Astrocyte (in vitro differentiated cells and primary cell): ENCODE data around the gene UBE2QL1. TPM values are rescaled to one million over a fixed set of nuclear protein-coding genes. Genes with fewer than 3 reads are reported as not detected.

Experiments
- DNase-seq: peaks from one replicate; pipeline ENCODE4 v3.0.0-alpha.2; 2010; ENCODE audit warnings: low read depth
- FAIRE-seq: peaks from 2 replicates; lab custom pipeline; 2011; peaks lifted over from hg19 to GRCh38; lab: Jason Lieb, UNC
- H2AFZ ChIP-seq: 2 replicates; pipeline ENCODE4 v1.6.0; 2012; ENCODE audit warnings: low read depth, low read length, inconsistent platforms
- H3K27ac ChIP-seq: 2 replicates; pipeline ENCODE4 v1.5.1; 2011; ENCODE audit warnings: low read depth, low read length, inconsistent platforms
- H3K27me3 ChIP-seq: 2 replicates; pipeline ENCODE4 v1.6.0; 2011; ENCODE audit warnings: low read length, inconsistent platforms; ENCODE audit not compliant: insufficient read depth
- H3K36me3 ChIP-seq: 2 replicates; pipeline ENCODE4 v1.5.1; 2011; ENCODE audit warnings: low read length, inconsistent platforms; ENCODE audit not compliant: insufficient read depth
- H3K4me1 ChIP-seq: 2 replicates; pipeline ENCODE4 v1.5.1; 2011; ENCODE audit warnings: low read length, inconsistent platforms; ENCODE audit not compliant: insufficient read depth
- H3K4me2 ChIP-seq: 2 replicates; pipeline ENCODE4 v1.6.0; 2012; ENCODE audit warnings: low read length, inconsistent platforms
- H3K4me3 ChIP-seq: 2 replicates; pipeline ENCODE4 v1.5.1; 2011; ENCODE audit warnings: low read depth, mild to moderate bottlenecking, low read length, inconsistent platforms; ENCODE audit not compliant: insufficient read depth
- H3K79me2 ChIP-seq: 2 replicates; pipeline ENCODE4 v1.6.0; 2012; ENCODE audit warnings: mild to moderate bottlenecking, low read length, inconsistent platforms; ENCODE audit not compliant: insufficient read depth
- H3K9ac ChIP-seq: 2 replicates; pipeline ENCODE4 v1.6.0; 2012; ENCODE audit warnings: mild to moderate bottlenecking, low read length, inconsistent platforms
- H3K9me3 ChIP-seq: 2 replicates; pipeline ENCODE4 v1.5.1; 2012; ENCODE audit warnings: low read depth, mild to moderate bottlenecking, low read length, inconsistent platforms; ENCODE audit not compliant: insufficient read depth
- H4K20me1 ChIP-seq: 2 replicates; pipeline ENCODE4 v1.6.0; 2012; ENCODE audit warnings: low read length, inconsistent platforms; ENCODE audit not compliant: insufficient read depth
- H3K27ac Mint-ChIP-seq: one replicate; pipeline ENCODE4 v1.8.0; 2021; ENCODE audit warnings: mild to moderate bottlenecking, mixed read lengths; ENCODE audit not compliant: unreplicated experiment
- H3K27me3 Mint-ChIP-seq: one replicate; pipeline ENCODE4 v1.8.0; 2021; ENCODE audit warnings: low read depth, mixed read lengths; ENCODE audit not compliant: unreplicated experiment
- H3K36me3 Mint-ChIP-seq: one replicate; pipeline ENCODE4 v1.8.0; 2021; ENCODE audit warnings: low read depth, mixed read lengths; ENCODE audit not compliant: unreplicated experiment
- H3K4me1 Mint-ChIP-seq: one replicate; pipeline ENCODE4 v1.8.0; 2021; ENCODE audit warnings: low read depth, mixed read lengths; ENCODE audit not compliant: unreplicated experiment
- H3K4me3 Mint-ChIP-seq: one replicate; pipeline ENCODE4 v1.8.0; 2021; ENCODE audit warnings: mild to moderate bottlenecking, moderate library complexity, mixed read lengths; ENCODE audit not compliant: unreplicated experiment
- H3K9me3 Mint-ChIP-seq: one replicate; pipeline ENCODE4 v1.8.0; 2021; ENCODE audit warnings: mild to moderate bottlenecking, mixed read lengths; ENCODE audit not compliant: unreplicated experiment
- EZH2 ChIP-seq: IDR thresholded peaks from 2 replicates; pipeline ENCODE4 v1.6.1; 2012; ENCODE audit warnings: mild to moderate bottlenecking, low read length, inconsistent platforms; ENCODE audit not compliant: insufficient read depth
- total RNA-seq: library from RNA; stranded (reverse); gene quantifications from 2 replicates; pipeline ENCODE4 v1.2.1, GENCODE V29; 2021
- TF ChIP-seq, protein P1 (sequence below): IDR thresholded peaks from 2 replicates; pipeline ENCODE4 v1.5.1; 2011; ENCODE audit warnings: low read depth, mild to moderate bottlenecking, inconsistent platforms, low read length, moderate library complexity; ENCODE audit not compliant: insufficient read depth

Gene UBE2QL1
- total RNA-seq, 1 donor from 2014 or later, result 0.50 TPM

- no peaks in the 10 kb centered on the region for H3K4me1 Mint-ChIP-seq
- H3K27ac Mint-ChIP-seq, result no peak overlapping the region
- H3K4me1 ChIP-seq, result no peaks in the 10 kb centered on the region
These were observed 12.3 kb downstream of the UBE2QL1 start for GRCh38 chr5:6461006-6461405.

GRCh38 chr5:6461793-6462650, 13.4 kb downstream of the UBE2QL1 start:
- no peak overlapping the region for H3K4me2 ChIP-seq
- Mint-ChIP-seq H3K27ac (no peak overlapping the region), H3K36me3 (no peaks in the 10 kb centered on the region), H3K4me3 (no peak overlapping the region), H3K4me1 (no peaks in the 10 kb centered on the region), H3K9me3 (peaks cover 4% of the 10 kb centered on the region), H3K27me3 (peaks cover 42% of the 10 kb centered on the region)
- H2AFZ ChIP-seq, result no peak overlapping the region
- FAIRE-seq (no peak), DNase-seq (no peak)
- no peak overlapping the region for H3K27ac ChIP-seq
- no peak overlapping the region for H3K4me3 ChIP-seq
- H3K79me2 ChIP-seq, result no peaks in the 10 kb centered on the region
- no peaks in the 10 kb centered on the region for H4K20me1 ChIP-seq
- H3K4me1 ChIP-seq, result no peaks in the 10 kb centered on the region
- no peaks in the 10 kb centered on the region for H3K9me3 ChIP-seq
- H3K9ac ChIP-seq, result no peak overlapping the region
- no peaks in the 10 kb centered on the region for H3K36me3 ChIP-seq
- TF ChIP-seq EZH2, result no peak
- TF ChIP-seq, protein P1, sequence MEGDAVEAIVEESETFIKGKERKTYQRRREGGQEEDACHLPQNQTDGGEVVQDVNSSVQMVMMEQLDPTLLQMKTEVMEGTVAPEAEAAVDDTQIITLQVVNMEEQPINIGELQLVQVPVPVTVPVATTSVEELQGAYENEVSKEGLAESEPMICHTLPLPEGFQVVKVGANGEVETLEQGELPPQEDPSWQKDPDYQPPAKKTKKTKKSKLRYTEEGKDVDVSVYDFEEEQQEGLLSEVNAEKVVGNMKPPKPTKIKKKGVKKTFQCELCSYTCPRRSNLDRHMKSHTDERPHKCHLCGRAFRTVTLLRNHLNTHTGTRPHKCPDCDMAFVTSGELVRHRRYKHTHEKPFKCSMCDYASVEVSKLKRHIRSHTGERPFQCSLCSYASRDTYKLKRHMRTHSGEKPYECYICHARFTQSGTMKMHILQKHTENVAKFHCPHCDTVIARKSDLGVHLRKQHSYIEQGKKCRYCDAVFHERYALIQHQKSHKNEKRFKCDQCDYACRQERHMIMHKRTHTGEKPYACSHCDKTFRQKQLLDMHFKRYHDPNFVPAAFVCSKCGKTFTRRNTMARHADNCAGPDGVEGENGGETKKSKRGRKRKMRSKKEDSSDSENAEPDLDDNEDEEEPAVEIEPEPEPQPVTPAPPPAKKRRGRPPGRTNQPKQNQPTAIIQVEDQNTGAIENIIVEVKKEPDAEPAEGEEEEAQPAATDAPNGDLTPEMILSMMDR, result no peak
- H3K27me3 ChIP-seq, result no peaks in the 10 kb centered on the region

More at GRCh38 chr5:6461006-6461405, 12.3 kb downstream of the UBE2QL1 start:
- no peaks in the 10 kb centered on the region for H3K36me3 Mint-ChIP-seq
- peaks cover 6% of the 10 kb centered on the region for H3K9me3 Mint-ChIP-seq
- Histone ChIP-seq H3K27ac (no peak overlapping the region), H2AFZ (no peak overlapping the region), H4K20me1 (no peaks in the 10 kb centered on the region), H3K4me2 (no peak overlapping the region), H3K36me3 (no peaks in the 10 kb centered on the region), H3K79me2 (no peaks in the 10 kb centered on the region), H3K27me3 (no peaks in the 10 kb centered on the region), H3K9ac (no peak overlapping the region), H3K9me3 (no peaks in the 10 kb centered on the region), H3K4me3 (no peak overlapping the region)
- DNase-seq (no peak), FAIRE-seq (no peak)
- H3K4me3 Mint-ChIP-seq, result no peak overlapping the region
- H3K27me3 Mint-ChIP-seq, result peaks cover 47% of the 10 kb centered on the region
- no peak for TF ChIP-seq EZH2
- TF ChIP-seq, protein P1, result no peak

- Histone ChIP-seq H3K9ac (no peak overlapping the region), H3K36me3 (no peaks in the 10 kb centered on the region), H4K20me1 (no peaks in the 10 kb centered on the region), H3K4me2 (no peak overlapping the region), H3K79me2 (no peaks in the 10 kb centered on the region), H3K27ac (no peak overlapping the region), H2AFZ (no peak overlapping the region), H3K4me1 (no peaks in the 10 kb centered on the region), H3K4me3 (no peak overlapping the region), H3K27me3 (no peaks in the 10 kb centered on the region), H3K9me3 (no peaks in the 10 kb centered on the region)
- Mint-ChIP-seq H3K27ac (no peak overlapping the region), H3K4me3 (no peak overlapping the region), H3K36me3 (no peaks in the 10 kb centered on the region), H3K9me3 (peaks cover 1% of the 10 kb centered on the region), H3K27me3 (peaks cover 38% of the 10 kb centered on the region), H3K4me1 (no peaks in the 10 kb centered on the region)
- TF ChIP-seq, protein P1, result no peak
- no peak for TF ChIP-seq EZH2
- FAIRE-seq (no peak), DNase-seq (no peak)
These were observed 14.0 kb downstream of the UBE2QL1 start for GRCh38 chr5:6462671-6463070.
